K562 (cell line): ENCODE data around the gene PATJ. TPM values are rescaled to one million over a fixed set of nuclear protein-coding genes. Genes with fewer than 3 reads are reported as not detected.

Experiments
- ATAC-seq: fragments of 200-7000 bp; cut with Tn5 transposase; 3 replicates; pipeline ENCODE4 v1.9.1; 2020; ENCODE audit warnings: moderate library complexity
- BruUV-seq: library from RNA; stranded (reverse); fragments of 400-500 nt; replicated peaks from 2 replicates; lab custom pipeline; 2021; lab: Mats Ljungman, UMichigan
- CTCF ChIA-PET: fragments of 300-600 bp; formaldehyde crosslinking; extraction: SDS; loops from one replicate; lab custom pipeline; 2021; ENCODE audit warnings: low intra/inter-chr PET ratio; lab: Yijun Ruan, JAX
- POLR2A ChIA-PET: fragments of 300-600, 350-650 bp; sonication (Branson Sonifier 250); formaldehyde crosslinking; extraction: SDS; loops from one replicate; lab custom pipeline; 2021; ENCODE audit warnings: antibody characterized with exemption, inconsistent platforms; lab: Yijun Ruan, JAX
- DNase-seq, 4 experiments: peaks; one replicate each; pipeline versions ENCODE4 v3.0.0 to v3.0.0-alpha.2; 2011 to 2018; ENCODE audit warnings: low spot score in 3 of 4, mixed read lengths in 3 of 4; ENCODE audit errors: extremely low read depth in 1 of 4
- FAIRE-seq: peaks from 2 replicates; lab custom pipeline; 2011; peaks lifted over from hg19 to GRCh38; lab: Jason Lieb, UNC
- H2AFZ ChIP-seq: 2 replicates; pipeline ENCODE4 v1.6.0; 2011; ENCODE audit warnings: low read depth, low read length, control low read depth, inconsistent platforms
- H3K27ac ChIP-seq: fragments of 200-600 bp; 3 replicates; pipeline ENCODE4 v1.8.0; 2011; ENCODE audit warnings: low read depth, mild to moderate bottlenecking, control low read depth, inconsistent platforms, low read length, moderate library complexity, mixed read lengths; ENCODE audit errors: extremely low read depth
- H3K27me3 ChIP-seq, 2 experiments: fragments of 300-600 bp in 1 of 2; 2 replicates in 1 of 2; 3 replicates in 1 of 2; pipeline versions ENCODE4 v1.6.0 to v1.8.0; 2011; ENCODE audit warnings: inconsistent platforms in 2 of 2, low read length in 2 of 2, mild to moderate bottlenecking in 1 of 2, mixed read lengths in 1 of 2, moderate library complexity in 1 of 2; ENCODE audit not compliant: control insufficient read depth in 2 of 2, insufficient read depth in 2 of 2
- H3K36me3 ChIP-seq: fragments of 300-600 bp; 3 replicates; pipeline ENCODE4 v1.8.0; 2011; ENCODE audit warnings: mild to moderate bottlenecking, low read length, inconsistent platforms; ENCODE audit not compliant: control insufficient read depth, insufficient read depth
- H3K4me1 ChIP-seq, 2 experiments: fragments of 200-600 bp in 1 of 2; replicated peaks in 1 of 2; 2 replicates in 1 of 2; 3 replicates in 1 of 2; pipeline versions ENCODE4 v1.5.1 to v1.8.0; 2011; ENCODE audit warnings: inconsistent platforms in 2 of 2, low read length in 2 of 2, mild to moderate bottlenecking in 1 of 2, mixed read lengths in 1 of 2, moderate library complexity in 1 of 2; ENCODE audit not compliant: control insufficient read depth in 2 of 2, insufficient read depth in 2 of 2
- H3K4me2 ChIP-seq: 2 replicates; pipeline ENCODE4 v1.6.1; 2011; ENCODE audit warnings: low read length, control low read depth, inconsistent platforms, mixed read lengths; ENCODE audit not compliant: insufficient read depth
- H3K4me3 ChIP-seq: fragments of 200-600 bp; sonication (generic), shearing (Covaris generic); 2 replicates; pipeline ENCODE4 v1.5.1; 2016; ENCODE audit warnings: control low read depth, inconsistent platforms
- H3K79me2 ChIP-seq: fragments of 200-600 bp; 3 replicates; pipeline ENCODE4 v1.8.0; 2011; ENCODE audit warnings: low read length, inconsistent platforms; ENCODE audit not compliant: control insufficient read depth, insufficient read depth
- H3K9ac ChIP-seq, 2 experiments: 2 replicates each; pipeline versions ENCODE4 v1.6.0 to v1.6.1; 2011; ENCODE audit warnings: low read depth in 2 of 2, low read length in 2 of 2, control low read depth in 1 of 2, inconsistent platforms in 1 of 2, mild to moderate bottlenecking in 1 of 2, mixed read lengths in 1 of 2; ENCODE audit not compliant: insufficient read depth in 1 of 2
- H3K9me1 ChIP-seq: one replicate; pipeline ENCODE4 v1.6.0; 2011; ENCODE audit warnings: inconsistent platforms, mild to moderate bottlenecking, low read length, moderate library complexity; ENCODE audit not compliant: control insufficient read depth, insufficient read depth
- H3K9me3 ChIP-seq: replicated peaks from 2 replicates; pipeline ENCODE4 v1.5.1; 2011; ENCODE audit warnings: low read depth, low read length, inconsistent platforms; ENCODE audit not compliant: control insufficient read depth, insufficient read depth
- H4K20me1 ChIP-seq: replicated peaks from 2 replicates; pipeline ENCODE4 v1.6.1; 2011; ENCODE audit warnings: low read length, inconsistent platforms, mixed read lengths; ENCODE audit not compliant: control insufficient read depth, insufficient read depth
- C11orf30 ChIP-seq: fragments of 450-650 bp; IDR thresholded peaks from 2 replicates; pipeline ENCODE4 v1.6.1; 2016; ENCODE audit warnings: low read depth, mild to moderate bottlenecking
- E2F3 ChIP-seq: fragments of 250-450 bp; sonication (Bioruptor Pico); IDR thresholded peaks from 2 replicates; pipeline ENCODE4 v1.4.0; 2020; ENCODE audit warnings: mild to moderate bottlenecking
- ERF ChIP-seq: fragments of 450-650 bp; formaldehyde crosslinking; IDR thresholded peaks from 2 replicates; pipeline ENCODE4 v1.4.0; 2020; ENCODE audit warnings: mild to moderate bottlenecking, mixed read lengths
- MIER1 ChIP-seq: fragments of 450-650 bp; IDR thresholded peaks from 2 replicates; pipeline ENCODE4 v1.6.1; 2016; ENCODE audit warnings: antibody characterized with exemption, mild to moderate bottlenecking, low read depth
- MTA2 ChIP-seq: fragments of 450-650 bp; IDR thresholded peaks from 2 replicates; pipeline ENCODE4 v1.6.1; 2016; ENCODE audit warnings: low read depth
- NFE2L1 ChIP-seq: fragments of 450-650 bp; IDR thresholded peaks from 2 replicates; pipeline ENCODE4 v1.6.1; 2016; ENCODE audit warnings: missing genetic modification characterization, low read depth, mild to moderate bottlenecking, missing compliant biosample characterization, moderate library complexity, borderline replicate concordance
- NFXL1 ChIP-seq: fragments of 450-650 bp; formaldehyde crosslinking; IDR thresholded peaks from 2 replicates; pipeline ENCODE4 v1.4.0; 2021; ENCODE audit warnings: mild to moderate bottlenecking
- NONO ChIP-seq, 2 experiments: fragments of 200-400 bp in 1 of 2; fragments of 450-650 bp in 1 of 2; formaldehyde crosslinking in 1 of 2; IDR thresholded peaks; 2 replicates each; pipeline ENCODE4 v1.6.1; 2017; ENCODE audit warnings: low read depth in 2 of 2, mild to moderate bottlenecking in 2 of 2, moderate library complexity in 2 of 2, low read length in 1 of 2
- RNF2 ChIP-seq: sonication (generic); IDR thresholded peaks from 2 replicates; pipeline ENCODE4 v1.6.1; 2016
- TBP ChIP-seq: optimal IDR thresholded peaks from 2 replicates; pipeline ENCODE3; 2011; ENCODE audit warnings: low read depth, low read length, improper control_type of control experiment
- ZNF140 ChIP-seq: fragments of 250-450 bp; sonication (Bioruptor Pico); IDR thresholded peaks from 2 replicates; pipeline ENCODE4 v1.8.0; 2021; ENCODE audit warnings: moderate library complexity, mild to moderate bottlenecking, inconsistent platforms
- ZNF217 ChIP-seq: sonication (generic); formaldehyde crosslinking; IDR thresholded peaks from 2 replicates; pipeline ENCODE4 v1.8.0; 2022; ENCODE audit warnings: mild to moderate bottlenecking, missing genetic modification reagents
- ZNF830 ChIP-seq: fragments of 250-450 bp; sonication (Bioruptor Pico); IDR thresholded peaks from 2 replicates; pipeline ENCODE4 v1.5.0; 2021; ENCODE audit warnings: mild to moderate bottlenecking
- WGBS: fragments of 100-300 bp; shearing (Covaris generic); methylation state at CpG from one replicate; pipeline ENCODE4 v1.1.6; 2016; ENCODE audit warnings: low coverage, mixed read lengths; ENCODE audit not compliant: insufficient coverage; ENCODE audit errors: missing lambda C conversion rate; 5-methylcytosine and 5-hydroxymethylcytosine counted together
- in situ Hi-C: fragments of 300-500 bp; cut with MboI; formaldehyde crosslinking; loops from 4 replicates; pipeline ENCODE4 v1.15.0; 2018; ENCODE audit warnings: inconsistent platforms, mixed read lengths
- intact Hi-C: fragments of 100-400 bp; cut with micrococcal nuclease; formaldehyde crosslinking; loops from 2 replicates; pipeline ENCODE4 v1.14.2; 2022
- polyA plus RNA-seq, 8 experiments: library from polyadenylated mRNA; depleted of rRNA in 4 of 8; stranded (reverse) in 5 of 8; unstranded in 3 of 8; fragments of >200 nt; fragmentation: Nextera tagmentation in 2 of 8; fragmentation: Illumina TruSeq in 1 of 8; extraction: Ambion mirVana in 2 of 8; extraction: Trizol in 1 of 8; gene quantifications; 2 replicates each; pipeline versions ENCODE4 v1.2.1 to v1.2.3, GENCODE V29; 2011 to 2014; ENCODE audit warnings: inconsistent platforms in 1 of 8, missing spikeins in 1 of 8
- total RNA-seq, 7 experiments: library from RNA; depleted of rRNA in 6 of 7; stranded (reverse); fragments of >200 nt in 6 of 7; fragmentation: Illumina TruSeq in 2 of 7; extraction: Trizol in 2 of 7; gene quantifications; 2 replicates each; pipeline versions ENCODE4 v1.2.1 to v1.2.3, GENCODE V29; 2011 to 2021; ENCODE audit warnings: low replicate concordance in 1 of 7

Gene PATJ
- total and polyA plus RNA-seq, 9 of the 15 experiments (the other 6 are each of a cell fraction or from before 2014, with no cell fraction given) = 0.22 TPM; not detected in 8

GRCh38 chr1:62139410-62139809 is 397.1 kb downstream of the PATJ start:
- Histone ChIP-seq H3K27ac (no peak overlapping the region), H3K4me3 (no peak overlapping the region), H3K9me1 (no peaks in the 10 kb centered on the region), H3K9ac (no peak overlapping the region), H3K4me1 (no peaks in the 10 kb centered on the region; a peak in 1 of 5 replicates), H3K36me3 (no peaks in the 10 kb centered on the region), H3K79me2 (no peaks in the 10 kb centered on the region)
- FAIRE-seq = no peak
- intact Hi-C loops = no loop called here
- 8% methylated on average over 1 of the region's 1 CpG for WGBS
- ATAC-seq = no peak
- DNase-seq = no peak
- in situ Hi-C loops = no loop called here
- POLR2A ChIA-PET = no interaction called here
- no TSS peak for BruUV-seq
- CTCF ChIA-PET = no interaction called here
- TF ChIP-seq NFXL1 (CRISPR knock-in tag) = no peak
- TF ChIP-seq ERF (CRISPR knock-in tag) = no peak
- no peak for TF ChIP-seq MTA2
- TF ChIP-seq RNF2 = no peak
- TF ChIP-seq ZNF217 (CRISPR knock-in tag) = no peak
- no peak for TF ChIP-seq ZNF140 (CRISPR knock-in tag)
- no peak for TF ChIP-seq NONO (IDR thresholded peaks at IDR 0.05; ENCODE audit: low read depth in 2 of 2, low read length in 1 of 2)
- TF ChIP-seq E2F3 = no peak
- TF ChIP-seq MIER1 = no peak
- TF ChIP-seq C11orf30 = no peak
- no peak for TF ChIP-seq ZNF830 (CRISPR knock-in tag)
- TF ChIP-seq TBP = no peak
- TF ChIP-seq NFE2L1 (tag) = no peak
- TF ChIP-seq, all 486 proteins: peak for 0
- H2AFZ ChIP-seq = no peak overlapping the region
- peaks cover 0 to 5% of the 10 kb centered on the region in 2 experiments; a peak in 1 of 5 replicates for H3K27me3 ChIP-seq
- H3K9me3 ChIP-seq = no peaks in the 10 kb centered on the region
- 0 out of 2 replicates have a peak, but pooled peaks cover 4% of the 10 kb centered on the region for H4K20me1 ChIP-seq
- no peak overlapping the region for H3K4me2 ChIP-seq
